HepG2 (cell line): ENCODE data around the gene NOTUM. TPM values are rescaled to one million over a fixed set of nuclear protein-coding genes. Genes with fewer than 3 reads are reported as not detected.
A peak's percentile ranks its signal among the peaks of the same experiment; 100 is the strongest.

Source experiments
- CCDC6 ChIP-seq: sonication (generic); formaldehyde crosslinking; IDR thresholded peaks from 2 replicates; pipeline ENCODE4 v1.8.1; 2022; ENCODE audit warnings: mild to moderate bottlenecking, missing genetic modification reagents, moderate library complexity
- ISL2 ChIP-seq: sonication (generic); formaldehyde crosslinking; IDR thresholded peaks from 2 replicates; pipeline ENCODE4 v1.5.0; 2020; ENCODE audit warnings: missing genetic modification reagents
- KDM2A ChIP-seq: sonication (generic); formaldehyde crosslinking; IDR thresholded peaks from 2 replicates; pipeline ENCODE4 v1.4.0; 2020; ENCODE audit warnings: low read depth, missing genetic modification reagents, borderline replicate concordance
- PTBP1 ChIP-seq: fragments of 200-400 bp; formaldehyde crosslinking; IDR thresholded peaks from 2 replicates; pipeline ENCODE4 v1.6.1; 2018; ENCODE audit warnings: low read length, low read depth; ENCODE audit not compliant: poor library complexity, severe bottlenecking
- RARA ChIP-seq: IDR thresholded peaks from 2 replicates; pipeline ENCODE4 v1.6.1; 2016; ENCODE audit warnings: missing genetic modification reagents, missing compliant biosample characterization
- SAFB2 ChIP-seq: sonication (generic); formaldehyde crosslinking; IDR thresholded peaks from 2 replicates; pipeline ENCODE4 v1.5.1; 2020; ENCODE audit warnings: missing genetic modification reagents, low read depth, mild to moderate bottlenecking, borderline replicate concordance
- TP53 ChIP-seq: sonication (generic); formaldehyde crosslinking; conservative IDR thresholded peaks from 2 replicates; pipeline ENCODE4 v1.4.0; 2020; ENCODE audit warnings: missing genetic modification reagents
- ZBTB1 ChIP-seq: sonication (generic); formaldehyde crosslinking; IDR thresholded peaks from 2 replicates; pipeline ENCODE4 v1.4.0; 2020; ENCODE audit warnings: missing genetic modification reagents, borderline replicate concordance
- ZNF383 ChIP-seq: sonication (generic); formaldehyde crosslinking; IDR thresholded peaks from 2 replicates; pipeline ENCODE4 v1.4.0; 2020; ENCODE audit warnings: missing genetic modification reagents, mild to moderate bottlenecking, borderline replicate concordance
- ZNF598 ChIP-seq: sonication (generic); formaldehyde crosslinking; IDR thresholded peaks from 2 replicates; pipeline ENCODE4 v1.5.1; 2020; ENCODE audit warnings: mild to moderate bottlenecking, missing genetic modification reagents, borderline replicate concordance
- ZNF670 ChIP-seq: sonication (generic); formaldehyde crosslinking; IDR thresholded peaks from 2 replicates; pipeline ENCODE4 v1.8.0; 2022; ENCODE audit warnings: mild to moderate bottlenecking, missing genetic modification reagents, borderline replicate concordance
- polyA plus RNA-seq, 8 experiments: library from polyadenylated mRNA; depleted of rRNA in 3 of 8; stranded (reverse) in 7 of 8; unstranded in 1 of 8; fragments of >200 nt; fragmentation: Illumina TruSeq in 4 of 8; extraction: Trizol in 4 of 8; gene quantifications; 2 replicates each; pipeline versions ENCODE4 v1.2.1 to v1.2.3, GENCODE V29; 2011 to 2016; ENCODE audit warnings: low read depth in 4 of 8, missing spikeins in 1 of 8, mixed read lengths in 1 of 8; ENCODE audit not compliant: insufficient read depth in 1 of 8
- total RNA-seq, 5 experiments: library from RNA; depleted of rRNA; stranded (reverse); fragments of >200 nt; fragmentation: Illumina TruSeq; extraction: Trizol; gene quantifications; 2 replicates each; pipeline ENCODE4 v1.2.3, GENCODE V29; 2016; ENCODE audit warnings: low read depth in 1 of 5
- TF ChIP-seq, protein P1 (sequence below): sonication (generic); formaldehyde crosslinking; IDR thresholded peaks from 2 replicates; pipeline ENCODE4 v1.4.0; 2020; ENCODE audit warnings: missing genetic modification reagents, borderline replicate concordance
- TF ChIP-seq, protein P2 (sequence below): sonication (generic); formaldehyde crosslinking; IDR thresholded peaks from 2 replicates; pipeline ENCODE4 v1.4.0; 2020; ENCODE audit warnings: missing genetic modification reagents, mild to moderate bottlenecking, borderline replicate concordance
- TF ChIP-seq, protein P3 (sequence below): fragments of 450-650 bp; IDR thresholded peaks from 2 replicates; pipeline ENCODE4 v1.6.1; 2017
- TF ChIP-seq, protein P4 (sequence below): IDR thresholded peaks from 2 replicates; pipeline ENCODE4 v1.6.1; 2016; ENCODE audit warnings: low read depth
- TF ChIP-seq, protein P5 (sequence below): sonication (generic); formaldehyde crosslinking; IDR thresholded peaks from 2 replicates; pipeline ENCODE4 v1.8.0; 2022; ENCODE audit warnings: mild to moderate bottlenecking, missing genetic modification reagents, borderline replicate concordance
- TF ChIP-seq, protein P6 (sequence below): sonication (generic); formaldehyde crosslinking; IDR thresholded peaks from 2 replicates; pipeline ENCODE4 v1.4.0; 2020; ENCODE audit warnings: missing genetic modification reagents

Gene NOTUM
- total and polyA plus RNA-seq, 2 of the 13 experiments (the other 11 are each of a cell fraction or from before 2014, with no cell fraction given): 150 to 160 TPM

DNA sequence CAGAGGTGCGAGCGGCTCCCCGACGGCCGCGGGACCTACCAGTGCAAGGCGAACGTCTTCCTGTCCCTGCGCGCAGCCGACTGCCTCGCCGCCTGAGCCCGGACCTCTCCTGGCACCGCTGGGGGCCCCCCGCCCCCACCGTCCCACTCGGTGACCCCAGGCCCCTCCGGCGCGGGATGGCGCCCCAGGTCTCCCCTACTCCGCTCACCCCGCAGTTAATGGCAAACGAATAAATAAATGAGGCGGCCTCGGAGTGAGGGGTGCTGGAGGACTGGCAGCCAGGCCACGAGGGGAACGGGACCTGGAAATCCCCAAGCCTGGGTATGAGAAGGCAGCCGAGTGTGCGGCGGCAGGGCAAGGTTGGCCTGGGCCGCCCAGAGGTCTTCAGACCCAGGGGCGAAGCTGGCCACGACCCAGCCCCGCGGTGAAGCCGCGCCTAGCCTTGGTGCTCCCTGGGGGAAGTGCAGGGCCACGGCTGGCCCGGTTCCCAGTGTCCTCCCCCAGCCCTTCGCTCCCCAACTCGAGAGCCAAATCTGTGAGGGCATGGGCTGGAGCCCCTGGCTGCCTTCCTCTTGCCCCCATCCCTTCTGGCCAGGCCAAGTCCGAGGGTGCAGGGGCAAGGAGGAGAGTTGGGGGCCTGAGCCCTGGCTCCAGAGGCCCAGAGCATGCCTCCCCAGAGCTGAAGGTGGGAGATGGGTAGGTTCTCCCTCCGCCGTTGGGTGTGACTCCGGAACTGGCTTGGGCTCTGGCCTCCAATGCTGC, 58.2 kb downstream of the NOTUM start (continued):
- TF ChIP-seq, protein P1, sequence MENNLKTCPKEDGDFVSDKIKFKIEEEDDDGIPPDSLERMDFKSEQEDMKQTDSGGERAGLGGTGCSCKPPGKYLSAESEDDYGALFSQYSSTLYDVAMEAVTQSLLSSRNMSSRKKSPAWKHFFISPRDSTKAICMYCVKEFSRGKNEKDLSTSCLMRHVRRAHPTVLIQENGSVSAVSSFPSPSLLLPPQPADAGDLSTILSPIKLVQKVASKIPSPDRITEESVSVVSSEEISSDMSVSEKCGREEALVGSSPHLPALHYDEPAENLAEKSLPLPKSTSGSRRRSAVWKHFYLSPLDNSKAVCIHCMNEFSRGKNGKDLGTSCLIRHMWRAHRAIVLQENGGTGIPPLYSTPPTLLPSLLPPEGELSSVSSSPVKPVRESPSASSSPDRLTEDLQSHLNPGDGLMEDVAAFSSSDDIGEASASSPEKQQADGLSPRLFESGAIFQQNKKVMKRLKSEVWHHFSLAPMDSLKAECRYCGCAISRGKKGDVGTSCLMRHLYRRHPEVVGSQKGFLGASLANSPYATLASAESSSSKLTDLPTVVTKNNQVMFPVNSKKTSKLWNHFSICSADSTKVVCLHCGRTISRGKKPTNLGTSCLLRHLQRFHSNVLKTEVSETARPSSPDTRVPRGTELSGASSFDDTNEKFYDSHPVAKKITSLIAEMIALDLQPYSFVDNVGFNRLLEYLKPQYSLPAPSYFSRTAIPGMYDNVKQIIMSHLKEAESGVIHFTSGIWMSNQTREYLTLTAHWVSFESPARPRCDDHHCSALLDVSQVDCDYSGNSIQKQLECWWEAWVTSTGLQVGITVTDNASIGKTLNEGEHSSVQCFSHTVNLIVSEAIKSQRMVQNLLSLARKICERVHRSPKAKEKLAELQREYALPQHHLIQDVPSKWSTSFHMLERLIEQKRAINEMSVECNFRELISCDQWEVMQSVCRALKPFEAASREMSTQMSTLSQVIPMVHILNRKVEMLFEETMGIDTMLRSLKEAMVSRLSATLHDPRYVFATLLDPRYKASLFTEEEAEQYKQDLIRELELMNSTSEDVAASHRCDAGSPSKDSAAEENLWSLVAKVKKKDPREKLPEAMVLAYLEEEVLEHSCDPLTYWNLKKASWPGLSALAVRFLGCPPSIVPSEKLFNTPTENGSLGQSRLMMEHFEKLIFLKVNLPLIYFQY (CRISPR knock-in tag): no peak; the same call in 1 of the 2 replicates
- 0 out of 2 replicates have a peak, but pooled peaks have one; percentile 2 for TF ChIP-seq TP53 (CRISPR knock-in tag)
- peak; percentile 51 for TF ChIP-seq PTBP1
- TF ChIP-seq ZNF598 (CRISPR knock-in tag): no peak
- TF ChIP-seq, protein P2, sequence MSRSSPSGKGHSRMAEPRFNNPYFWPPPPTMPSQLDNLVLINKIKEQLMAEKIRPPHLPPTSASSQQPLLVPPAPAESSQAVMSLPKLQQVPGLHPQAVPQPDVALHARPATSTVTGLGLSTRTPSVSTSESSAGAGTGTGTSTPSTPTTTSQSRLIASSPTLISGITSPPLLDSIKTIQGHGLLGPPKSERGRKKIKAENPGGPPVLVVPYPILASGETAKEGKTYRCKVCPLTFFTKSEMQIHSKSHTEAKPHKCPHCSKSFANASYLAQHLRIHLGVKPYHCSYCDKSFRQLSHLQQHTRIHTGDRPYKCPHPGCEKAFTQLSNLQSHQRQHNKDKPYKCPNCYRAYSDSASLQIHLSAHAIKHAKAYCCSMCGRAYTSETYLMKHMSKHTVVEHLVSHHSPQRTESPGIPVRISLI (CRISPR knock-in tag): no peak
- TF ChIP-seq, protein P3, sequence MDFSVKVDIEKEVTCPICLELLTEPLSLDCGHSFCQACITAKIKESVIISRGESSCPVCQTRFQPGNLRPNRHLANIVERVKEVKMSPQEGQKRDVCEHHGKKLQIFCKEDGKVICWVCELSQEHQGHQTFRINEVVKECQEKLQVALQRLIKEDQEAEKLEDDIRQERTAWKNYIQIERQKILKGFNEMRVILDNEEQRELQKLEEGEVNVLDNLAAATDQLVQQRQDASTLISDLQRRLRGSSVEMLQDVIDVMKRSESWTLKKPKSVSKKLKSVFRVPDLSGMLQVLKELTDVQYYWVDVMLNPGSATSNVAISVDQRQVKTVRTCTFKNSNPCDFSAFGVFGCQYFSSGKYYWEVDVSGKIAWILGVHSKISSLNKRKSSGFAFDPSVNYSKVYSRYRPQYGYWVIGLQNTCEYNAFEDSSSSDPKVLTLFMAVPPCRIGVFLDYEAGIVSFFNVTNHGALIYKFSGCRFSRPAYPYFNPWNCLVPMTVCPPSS: no peak
- TF ChIP-seq SAFB2: no peak; the same call in 1 of the 2 replicates
- TF ChIP-seq, protein P4, sequence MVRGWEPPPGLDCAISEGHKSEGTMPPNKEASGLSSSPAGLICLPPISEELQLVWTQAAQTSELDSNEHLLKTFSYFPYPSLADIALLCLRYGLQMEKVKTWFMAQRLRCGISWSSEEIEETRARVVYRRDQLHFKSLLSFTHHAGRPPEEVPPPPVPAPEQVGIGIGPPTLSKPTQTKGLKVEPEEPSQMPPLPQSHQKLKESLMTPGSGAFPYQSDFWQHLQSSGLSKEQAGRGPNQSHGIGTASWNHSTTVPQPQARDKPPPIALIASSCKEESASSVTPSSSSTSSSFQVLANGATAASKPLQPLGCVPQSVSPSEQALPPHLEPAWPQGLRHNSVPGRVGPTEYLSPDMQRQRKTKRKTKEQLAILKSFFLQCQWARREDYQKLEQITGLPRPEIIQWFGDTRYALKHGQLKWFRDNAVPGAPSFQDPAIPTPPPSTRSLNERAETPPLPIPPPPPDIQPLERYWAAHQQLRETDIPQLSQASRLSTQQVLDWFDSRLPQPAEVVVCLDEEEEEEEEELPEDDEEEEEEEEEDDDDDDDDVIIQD (CRISPR knock-in tag): no peak
- TF ChIP-seq, protein P5, sequence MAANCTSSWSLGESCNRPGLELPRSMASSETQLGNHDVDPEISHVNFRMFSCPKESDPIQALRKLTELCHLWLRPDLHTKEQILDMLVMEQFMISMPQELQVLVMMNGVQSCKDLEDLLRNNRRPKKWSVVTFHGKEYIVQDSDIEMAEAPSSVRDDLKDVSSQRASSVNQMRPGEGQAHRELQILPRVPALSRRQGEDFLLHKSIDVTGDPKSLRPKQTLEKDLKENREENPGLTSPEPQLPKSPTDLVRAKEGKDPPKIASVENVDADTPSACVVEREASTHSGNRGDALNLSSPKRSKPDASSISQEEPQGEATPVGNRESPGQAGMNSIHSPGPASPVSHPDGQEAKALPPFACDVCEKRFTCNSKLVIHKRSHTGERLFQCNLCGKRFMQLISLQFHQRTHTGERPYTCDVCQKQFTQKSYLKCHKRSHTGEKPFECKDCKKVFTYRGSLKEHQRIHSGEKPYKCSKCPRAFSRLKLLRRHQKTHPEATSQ (CRISPR knock-in tag): no peak
- TF ChIP-seq ISL2 (CRISPR knock-in tag): no peak; the same call in none of the 2 replicates
- TF ChIP-seq, protein P6, sequence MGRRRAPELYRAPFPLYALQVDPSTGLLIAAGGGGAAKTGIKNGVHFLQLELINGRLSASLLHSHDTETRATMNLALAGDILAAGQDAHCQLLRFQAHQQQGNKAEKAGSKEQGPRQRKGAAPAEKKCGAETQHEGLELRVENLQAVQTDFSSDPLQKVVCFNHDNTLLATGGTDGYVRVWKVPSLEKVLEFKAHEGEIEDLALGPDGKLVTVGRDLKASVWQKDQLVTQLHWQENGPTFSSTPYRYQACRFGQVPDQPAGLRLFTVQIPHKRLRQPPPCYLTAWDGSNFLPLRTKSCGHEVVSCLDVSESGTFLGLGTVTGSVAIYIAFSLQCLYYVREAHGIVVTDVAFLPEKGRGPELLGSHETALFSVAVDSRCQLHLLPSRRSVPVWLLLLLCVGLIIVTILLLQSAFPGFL (CRISPR knock-in tag): no peak
- TF ChIP-seq ZNF383 (CRISPR knock-in tag): no peak
- TF ChIP-seq ZNF670 (CRISPR knock-in tag): no peak
- no peak for TF ChIP-seq RARA (CRISPR knock-in tag)
- no peak for TF ChIP-seq ZBTB1 (CRISPR knock-in tag)
- TF ChIP-seq KDM2A (CRISPR knock-in tag): peak; percentile 97
- peak; percentile 82 for TF ChIP-seq CCDC6 (CRISPR knock-in tag)
